OCI-LY1 (cell line): ENCODE data around the gene TEX47.

Experiments
- H2AFZ ChIP-seq: fragments of 200-600 bp; sonication (generic), shearing (Covaris generic); 2 replicates; pipeline ENCODE4 v1.6.0; 2014; ENCODE audit warnings: antibody characterized with exemption, mild to moderate bottlenecking, low read length
- H3F3A ChIP-seq: fragments of 200-600 bp; sonication (generic), shearing (Covaris generic); 2 replicates; pipeline ENCODE4 v1.6.0; 2014; ENCODE audit warnings: mild to moderate bottlenecking, antibody characterized with exemption, low read length, moderate library complexity; ENCODE audit not compliant: insufficient read depth
- H3K27ac ChIP-seq: fragments of 200-600 bp; sonication (generic); 2 replicates; pipeline ENCODE4 v1.5.1; 2014; ENCODE audit warnings: low read length, mixed run types, mild to moderate bottlenecking, low read depth; ENCODE audit not compliant: poor library complexity, severe bottlenecking
- H3K27me3 ChIP-seq: fragments of 200-600 bp; sonication (generic); 2 replicates; pipeline ENCODE4 v1.6.0; 2014; ENCODE audit warnings: antibody characterized with exemption, mild to moderate bottlenecking, low read length, moderate library complexity; ENCODE audit not compliant: insufficient read depth
- H3K36me3 ChIP-seq: fragments of 200-600 bp; sonication (generic); 2 replicates; pipeline ENCODE4 v1.6.1; 2014; ENCODE audit warnings: mild to moderate bottlenecking, antibody characterized with exemption, low read length, moderate library complexity, mixed read lengths; ENCODE audit not compliant: insufficient read depth
- H3K4me1 ChIP-seq: fragments of 200-600 bp; sonication (generic); 2 replicates; pipeline ENCODE4 v1.5.1; 2014; ENCODE audit warnings: mild to moderate bottlenecking, low read length, moderate library complexity; ENCODE audit not compliant: insufficient read depth, severe bottlenecking
- H3K4me2 ChIP-seq: fragments of 200-600 bp; sonication (generic), shearing (Covaris generic); 2 replicates; pipeline ENCODE4 v1.6.1; 2014; ENCODE audit warnings: low read length
- H3K4me3 ChIP-seq: fragments of 200-600 bp; sonication (generic); 2 replicates; pipeline ENCODE4 v1.5.1; 2014; ENCODE audit warnings: low read length, low read depth, mild to moderate bottlenecking, mixed read lengths; ENCODE audit not compliant: poor library complexity, severe bottlenecking
- H3K79me2 ChIP-seq: fragments of 200-600 bp; shearing (Covaris generic); 2 replicates; pipeline ENCODE4 v1.6.1; 2016; ENCODE audit warnings: mixed run types, low read length, mixed read lengths; ENCODE audit not compliant: insufficient read depth
- H3K9ac ChIP-seq: fragments of 200-600 bp; sonication (generic), shearing (Covaris generic); 2 replicates; pipeline ENCODE4 v1.6.1; 2014; ENCODE audit warnings: mild to moderate bottlenecking, low read length, mixed read lengths
- H3K9me2 ChIP-seq: fragments of 200-600 bp; sonication (generic), shearing (Covaris generic); 2 replicates; pipeline ENCODE4 v1.6.1; 2014; ENCODE audit warnings: low read depth, mild to moderate bottlenecking, low read length, mixed read lengths
- H3K9me3 ChIP-seq: fragments of 200-600 bp; shearing (Covaris generic); 2 replicates; pipeline ENCODE4 v1.6.1; 2014; ENCODE audit warnings: low read length, mixed read lengths
- H4K20me1 ChIP-seq: fragments of 200-600 bp; sonication (generic), shearing (Covaris generic); 2 replicates; pipeline ENCODE4 v1.6.0; 2016; ENCODE audit warnings: mild to moderate bottlenecking, low read length; ENCODE audit not compliant: insufficient read depth
- CTCF ChIP-seq: fragments of 200-600 bp; sonication (generic), shearing (Covaris generic); IDR thresholded peaks from 2 replicates; pipeline ENCODE4 v1.5.1; 2017; ENCODE audit warnings: mild to moderate bottlenecking, antibody characterized with exemption, low read length, moderate library complexity, mixed read lengths
- EZH2 ChIP-seq: fragments of 200-600 bp; sonication (generic), shearing (Covaris generic); IDR thresholded peaks from 2 replicates; pipeline ENCODE4 v1.8.0; 2017; ENCODE audit warnings: borderline replicate concordance, mixed run types, mild to moderate bottlenecking, antibody characterized with exemption, low read length, moderate library complexity, mixed read lengths

The TEX47 gene

GRCh38 chr7:88775838-88776237 lies 19.7 kb downstream of the TEX47 start:
- H3K4me1 ChIP-seq: no peaks in the 10 kb centered on the region
- H3K9ac ChIP-seq: no peak overlapping the region
- no peaks in the 10 kb centered on the region for H4K20me1 ChIP-seq
- no peaks in the 10 kb centered on the region for H3K9me2 ChIP-seq
- H3K27ac ChIP-seq: no peak overlapping the region
- no peak overlapping the region for H3K4me2 ChIP-seq
- no peak for TF ChIP-seq EZH2
- no peak for TF ChIP-seq CTCF
- H3K27me3 ChIP-seq: no peaks in the 10 kb centered on the region
- no peak overlapping the region for H3K4me3 ChIP-seq
- H3F3A ChIP-seq: no peaks in the 10 kb centered on the region
- H3K36me3 ChIP-seq: no peaks in the 10 kb centered on the region
- no peak overlapping the region for H2AFZ ChIP-seq
- H3K9me3 ChIP-seq: no peaks in the 10 kb centered on the region
- H3K79me2 ChIP-seq: no peaks in the 10 kb centered on the region

- Histone ChIP-seq H3K9me2 (no peaks in the 10 kb centered on the region), H3F3A (no peaks in the 10 kb centered on the region), H4K20me1 (no peaks in the 10 kb centered on the region), H3K9ac (no peak overlapping the region), H3K9me3 (no peaks in the 10 kb centered on the region), H3K27ac (no peak overlapping the region), H3K79me2 (no peaks in the 10 kb centered on the region), H3K4me1 (no peaks in the 10 kb centered on the region), H3K4me3 (no peak overlapping the region), H2AFZ (no peak overlapping the region), H3K27me3 (no peaks in the 10 kb centered on the region), H3K4me2 (no peak overlapping the region), H3K36me3 (no peaks in the 10 kb centered on the region)
- TF ChIP-seq CTCF (no peak), EZH2 (no peak)
Observed at GRCh38 chr7:88772776-88773175, 22.8 kb downstream of the TEX47 start.

- TF ChIP-seq CTCF: no peak
- TF ChIP-seq EZH2: no peak
- no peak overlapping the region for H3K27ac ChIP-seq
- no peak overlapping the region for H2AFZ ChIP-seq
- no peaks in the 10 kb centered on the region for H3F3A ChIP-seq
- no peaks in the 10 kb centered on the region for H3K27me3 ChIP-seq
- H3K4me1 ChIP-seq: no peaks in the 10 kb centered on the region
- H3K4me3 ChIP-seq: no peak overlapping the region
- H3K79me2 ChIP-seq: no peaks in the 10 kb centered on the region
- H3K9me3 ChIP-seq: no peaks in the 10 kb centered on the region
- no peak overlapping the region for H3K4me2 ChIP-seq
- H4K20me1 ChIP-seq: no peaks in the 10 kb centered on the region
- no peaks in the 10 kb centered on the region for H3K9me2 ChIP-seq
- H3K36me3 ChIP-seq: no peaks in the 10 kb centered on the region
- no peak overlapping the region for H3K9ac ChIP-seq
Observed at GRCh38 chr7:88771417-88771816, 24.1 kb downstream of the TEX47 start.
